NB4 (cell line): ENCODE data around the gene DOCK2.

ENCODE experiments used
- CTCF ChIP-seq: IDR thresholded peaks from one replicate; pipeline ENCODE4 v1.5.1; 2012; ENCODE audit warnings: low read depth, low read length
- MYC ChIP-seq: IDR thresholded peaks from 2 replicates; pipeline ENCODE4 v1.6.1; 2011; ENCODE audit warnings: low read depth, low read length

- no peak for TF ChIP-seq CTCF
- TF ChIP-seq MYC, result no peak
Measured at GRCh38 chr5:169918228-169918627, 281.2 kb downstream of the DOCK2 start.
